ENCODE data around the gene ZNHIT6.

- TF ChIP-seq ZNF488 (tag by site-specific recombination; IDR thresholded peaks at IDR 0.05) (no peak), CTCF (tag by site-specific recombination; IDR thresholded peaks at IDR 0.05) (no peak), ZSCAN5A (tag by site-specific recombination; IDR thresholded peaks at IDR 0.05) (no peak)
Measured at GRCh38 chr1:85617633-85618100, 90.6 kb downstream of the ZNHIT6 start.
